ENCODE data around the gene HIRIP3.

HIRIP3 gene

DNA sequence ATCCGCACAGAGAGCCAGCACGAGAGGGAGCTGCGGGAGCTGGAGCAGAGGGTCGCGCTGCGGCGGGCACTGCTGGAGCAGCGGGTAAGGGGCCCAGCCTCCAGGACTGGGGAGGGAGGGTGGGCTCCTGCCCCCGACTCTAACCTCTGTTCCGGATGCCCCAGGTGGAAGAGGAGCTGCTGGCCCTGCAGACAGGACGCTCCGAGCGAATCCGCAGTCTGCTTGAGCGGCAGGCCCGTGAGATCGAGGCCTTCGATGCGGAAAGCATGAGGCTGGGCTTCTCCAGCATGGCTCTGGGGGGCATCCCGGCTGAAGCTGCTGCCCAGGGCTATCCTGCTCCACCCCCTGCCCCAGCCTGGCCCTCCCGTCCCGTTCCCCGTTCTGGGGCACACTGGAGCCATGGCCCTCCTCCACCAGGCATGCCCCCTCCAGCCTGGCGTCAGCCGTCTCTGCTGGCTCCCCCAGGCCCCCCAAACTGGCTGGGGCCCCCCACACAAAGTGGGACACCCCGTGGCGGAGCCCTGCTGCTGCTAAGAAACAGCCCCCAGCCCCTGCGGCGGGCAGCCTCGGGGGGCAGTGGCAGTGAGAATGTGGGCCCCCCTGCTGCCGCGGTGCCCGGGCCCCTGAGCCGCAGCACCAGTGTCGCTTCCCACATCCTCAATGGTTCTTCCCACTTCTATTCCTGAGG lies 4.4 kb downstream of the HIRIP3 start:
- H3K9me3 ChIP-seq (ENCODE audit: insufficient read depth, low read depth, low read length) = no peaks in the 10 kb centered on the region
- H3K4me1 ChIP-seq (ENCODE audit: control insufficient read depth in 1 of 2, insufficient read depth in 2 of 2, low read length in 2 of 2) = peaks cover 4 to 5% of the 10 kb centered on the region in 2 experiments
- no peak overlapping the region for H3K23ac ChIP-seq (ENCODE audit: low read length)
- peaks cover 6% of the 10 kb centered on the region for H3K79me1 ChIP-seq (ENCODE audit: low read length)
- H4K8ac ChIP-seq (ENCODE audit: low read depth, low read length) = no peak overlapping the region
- no peak overlapping the region for H2AK5ac ChIP-seq (ENCODE audit: low read length)
- no peak overlapping the region for H2BK5ac ChIP-seq (ENCODE audit: low read depth, low read length, poor library complexity)
- H3K4me3 ChIP-seq (ENCODE audit: low read depth, low read length) = no peak overlapping the region
- H4K91ac ChIP-seq (ENCODE audit: low read depth, low read length) = no peak overlapping the region
- H3K36me3 ChIP-seq (ENCODE audit: control insufficient read depth in 1 of 2, insufficient read depth in 2 of 2, low read length in 2 of 2) = peaks cover 67 to 70% of the 10 kb centered on the region in 2 experiments
- no peak overlapping the region for H3K14ac ChIP-seq (ENCODE audit: low read length)
- H3K18ac ChIP-seq (ENCODE audit: low read length) = no peak overlapping the region
- H3K9ac ChIP-seq (ENCODE audit: low read length) = no peak overlapping the region
- DNase-seq = no peak
- H3K27me3 ChIP-seq (ENCODE audit: insufficient read depth, low read length) = no peaks in the 10 kb centered on the region
- H3K27ac ChIP-seq (ENCODE audit: low read depth, low read length) = no peak overlapping the region
- no peak overlapping the region for H2BK12ac ChIP-seq (ENCODE audit: low read length)
- no peak overlapping the region for H2BK120ac ChIP-seq (ENCODE audit: insufficient read depth, low read length, poor library complexity)
- H3K79me2 ChIP-seq (ENCODE audit: control insufficient read depth, insufficient read depth, low read length, poor library complexity) = no peaks in the 10 kb centered on the region
- no peak overlapping the region for H2AFZ ChIP-seq (ENCODE audit: insufficient read depth, low read length, poor library complexity)
- H4K12ac ChIP-seq (ENCODE audit: low read depth, low read length) = no peak overlapping the region
- no peak overlapping the region for H3K4ac ChIP-seq (ENCODE audit: low read depth, low read length)
- no peak overlapping the region for H3K4me2 ChIP-seq (ENCODE audit: low read length)
- WGBS (ENCODE audit: extremely low coverage, insufficient coverage, insufficient read length) = no CpG with 5 or more reads among the region's 35 CpGs

DNA sequence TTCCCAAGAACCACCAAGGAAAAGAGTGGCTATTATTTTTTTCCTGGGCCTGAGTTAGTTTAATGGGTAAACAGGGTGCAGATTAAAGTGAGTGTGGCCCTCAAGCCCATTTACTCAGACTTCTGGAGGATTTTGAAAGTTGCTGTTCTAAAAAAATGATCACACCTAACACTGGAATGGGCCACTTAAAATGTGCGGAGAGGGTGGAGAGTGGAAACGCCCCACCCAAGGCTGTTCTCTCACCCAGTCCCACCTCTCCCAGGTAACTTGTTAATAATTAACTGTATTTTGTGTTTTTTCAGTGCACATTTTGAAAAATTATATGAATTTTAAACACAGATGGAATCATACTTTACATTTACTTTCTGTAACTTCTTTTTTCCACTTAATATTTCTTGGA lies 5.4 kb downstream of the HIRIP3 start:
- no peak for DNase-seq
- Histone ChIP-seq H3K4me3 (ENCODE audit: low read depth, low read length) (no peak overlapping the region), H4K91ac (ENCODE audit: low read depth, low read length) (no peak overlapping the region), H3K14ac (ENCODE audit: low read length) (no peak overlapping the region), H3K79me1 (ENCODE audit: low read length) (no peaks in the 10 kb centered on the region), H3K9ac (ENCODE audit: low read length) (no peak overlapping the region), H3K9me3 (ENCODE audit: insufficient read depth, low read depth, low read length) (no peaks in the 10 kb centered on the region), H2BK5ac (ENCODE audit: low read depth, low read length, poor library complexity) (no peak overlapping the region), H3K27me3 (ENCODE audit: insufficient read depth, low read length) (no peaks in the 10 kb centered on the region), H3K4ac (ENCODE audit: low read depth, low read length) (no peak overlapping the region), H3K27ac (ENCODE audit: low read depth, low read length) (no peak overlapping the region), H3K18ac (ENCODE audit: low read length) (no peak overlapping the region), H3K4me2 (ENCODE audit: low read length) (no peak overlapping the region), H2AK5ac (ENCODE audit: low read length) (no peak overlapping the region), H2BK120ac (ENCODE audit: insufficient read depth, low read length, poor library complexity) (no peak overlapping the region), H3K4me1 (ENCODE audit: control insufficient read depth in 1 of 2, insufficient read depth in 2 of 2, low read length in 2 of 2) (peaks cover 3 to 4% of the 10 kb centered on the region in 2 experiments), H2BK12ac (ENCODE audit: low read length) (no peak overlapping the region), H2AFZ (ENCODE audit: insufficient read depth, low read length, poor library complexity) (no peak overlapping the region), H3K79me2 (ENCODE audit: control insufficient read depth, insufficient read depth, low read length, poor library complexity) (no peaks in the 10 kb centered on the region), H3K36me3 (ENCODE audit: control insufficient read depth in 1 of 2, insufficient read depth in 2 of 2, low read length in 2 of 2) (peaks cover 77 to 79% of the 10 kb centered on the region in 2 experiments), H3K23ac (ENCODE audit: low read length) (no peak overlapping the region), H4K12ac (ENCODE audit: low read depth, low read length) (no peak overlapping the region), H4K8ac (ENCODE audit: low read depth, low read length) (no peak overlapping the region)
- no CpG with 5 or more reads among the region's 2 CpGs for WGBS (ENCODE audit: extremely low coverage, insufficient coverage, insufficient read length)

DNA sequence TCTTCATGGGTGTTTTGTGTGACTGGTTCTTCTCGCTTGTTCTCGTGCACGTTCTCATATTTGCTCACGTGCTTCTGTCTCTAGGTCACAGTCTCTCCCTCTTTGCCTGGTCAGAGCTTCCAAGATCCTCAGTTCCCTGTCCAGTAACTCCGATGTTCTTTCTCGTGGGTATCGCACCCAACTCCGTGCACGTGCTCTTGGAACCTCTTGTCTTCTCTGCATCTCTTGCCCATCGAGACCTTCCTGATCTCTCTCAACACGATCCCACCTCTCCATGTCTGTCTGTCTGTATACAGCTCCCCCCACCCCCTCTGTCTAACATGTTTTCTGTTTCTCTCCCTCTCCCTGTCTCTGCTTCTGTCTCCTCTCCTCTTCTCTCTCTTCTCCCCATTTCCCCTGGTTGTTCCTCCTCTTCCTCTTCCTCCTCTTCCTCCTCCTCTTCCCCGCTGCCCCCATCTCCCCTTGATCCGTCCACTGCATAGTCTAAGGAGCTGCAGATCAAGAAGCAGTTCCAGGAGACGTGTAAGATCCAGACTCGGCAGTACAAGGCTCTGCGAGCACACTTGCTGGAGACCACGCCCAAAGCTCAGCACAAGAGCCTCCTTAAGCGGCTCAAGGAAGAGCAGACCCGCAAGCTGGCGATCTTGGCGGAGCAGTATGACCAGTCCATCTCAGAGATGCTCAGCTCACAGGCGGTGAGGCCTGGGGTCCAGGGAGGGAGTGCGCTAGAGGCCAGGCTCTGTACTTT lies 6.1 kb downstream of the HIRIP3 start:
- H4K91ac ChIP-seq (ENCODE audit: low read depth, low read length) = no peak overlapping the region

DNA sequence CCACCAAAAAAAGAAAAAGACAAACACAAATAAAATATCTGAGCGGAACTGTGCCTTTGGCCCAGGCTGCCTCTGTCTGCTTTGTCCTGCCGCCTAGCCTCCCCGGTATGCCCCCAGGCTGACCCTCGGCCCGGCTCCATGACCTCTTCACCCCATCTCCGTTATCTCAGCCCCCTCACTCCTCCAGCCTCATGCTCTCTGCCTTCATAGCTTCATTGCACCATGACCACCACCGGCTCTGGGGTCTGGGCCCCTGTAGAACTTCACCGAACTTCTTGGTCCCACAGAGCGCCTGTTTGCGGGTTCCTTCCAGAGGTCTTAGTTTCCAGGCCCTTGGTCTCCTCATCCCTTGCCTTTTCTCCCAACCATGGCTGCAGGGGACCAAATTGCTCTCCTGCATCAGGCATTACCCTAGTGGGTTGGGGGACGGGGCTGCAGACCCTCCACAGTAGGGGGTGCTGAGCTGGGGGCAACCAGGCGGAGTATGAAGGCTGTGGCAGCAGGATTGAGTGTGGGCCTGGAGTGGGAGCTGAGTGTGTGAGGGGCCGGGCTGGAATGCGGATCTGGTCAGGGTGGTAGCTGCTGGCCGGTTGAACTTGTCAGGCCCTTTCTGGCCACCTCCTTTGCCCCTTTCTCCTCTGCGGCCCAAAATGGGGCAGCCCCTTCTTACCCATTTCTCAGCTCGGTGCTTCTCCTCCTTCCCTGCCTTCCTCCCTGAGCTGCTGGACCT lies 6.9 kb downstream of the HIRIP3 start:
- Histone ChIP-seq H3K27me3 (ENCODE audit: insufficient read depth, low read length) (no peaks in the 10 kb centered on the region), H3K79me2 (ENCODE audit: control insufficient read depth, insufficient read depth, low read length, poor library complexity) (no peaks in the 10 kb centered on the region), H3K27ac (ENCODE audit: low read depth, low read length) (no peak overlapping the region), H2AK5ac (ENCODE audit: low read length) (no peak overlapping the region), H3K36me3 (ENCODE audit: control insufficient read depth in 1 of 2, insufficient read depth in 2 of 2, low read length in 2 of 2) (peaks cover 88 to 90% of the 10 kb centered on the region in 2 experiments), H3K4me2 (ENCODE audit: low read length) (no peak overlapping the region), H2BK5ac (ENCODE audit: low read depth, low read length, poor library complexity) (no peak overlapping the region), H3K14ac (ENCODE audit: low read length) (no peak overlapping the region), H4K8ac (ENCODE audit: low read depth, low read length) (no peak overlapping the region), H3K9ac (ENCODE audit: low read length) (no peak overlapping the region), H2BK12ac (ENCODE audit: low read length) (no peak overlapping the region), H4K91ac (ENCODE audit: low read depth, low read length) (no peak overlapping the region), H3K4me3 (ENCODE audit: low read depth, low read length) (no peak overlapping the region), H4K12ac (ENCODE audit: low read depth, low read length) (peak overlapping the region; percentile 10), H3K4me1 (ENCODE audit: control insufficient read depth in 1 of 2, insufficient read depth in 2 of 2, low read length in 2 of 2) (no peaks in the 10 kb centered on the region), H2BK120ac (ENCODE audit: insufficient read depth, low read length, poor library complexity) (no peak overlapping the region), H3K18ac (ENCODE audit: low read length) (no peak overlapping the region), H3K23ac (ENCODE audit: low read length) (no peak overlapping the region), H3K4ac (ENCODE audit: low read depth, low read length) (no peak overlapping the region), H2AFZ (ENCODE audit: insufficient read depth, low read length, poor library complexity) (no peak overlapping the region), H3K9me3 (ENCODE audit: insufficient read depth, low read depth, low read length) (no peaks in the 10 kb centered on the region), H3K79me1 (ENCODE audit: low read length) (no peaks in the 10 kb centered on the region)
- no peak for DNase-seq
- no CpG with 5 or more reads among the region's 17 CpGs for WGBS (ENCODE audit: extremely low coverage, insufficient coverage, insufficient read length)

More for the DNA sequence above, 6.1 kb downstream of the HIRIP3 start:
- Histone ChIP-seq H3K4me2 (ENCODE audit: low read length) (no peak overlapping the region), H3K23ac (ENCODE audit: low read length) (no peak overlapping the region), H3K14ac (ENCODE audit: low read length) (no peak overlapping the region), H3K18ac (ENCODE audit: low read length) (no peak overlapping the region), H3K4me3 (ENCODE audit: low read depth, low read length) (no peak overlapping the region), H3K27me3 (ENCODE audit: insufficient read depth, low read length) (no peaks in the 10 kb centered on the region), H4K8ac (ENCODE audit: low read depth, low read length) (no peak overlapping the region), H2BK120ac (ENCODE audit: insufficient read depth, low read length, poor library complexity) (no peak overlapping the region), H2AK5ac (ENCODE audit: low read length) (no peak overlapping the region), H3K27ac (ENCODE audit: low read depth, low read length) (no peak overlapping the region), H3K4me1 (ENCODE audit: control insufficient read depth in 1 of 2, insufficient read depth in 2 of 2, low read length in 2 of 2) (no peaks in the 10 kb centered on the region), H3K79me1 (ENCODE audit: low read length) (no peaks in the 10 kb centered on the region), H3K9ac (ENCODE audit: low read length) (no peak overlapping the region), H4K12ac (ENCODE audit: low read depth, low read length) (no peak overlapping the region), H3K36me3 (ENCODE audit: control insufficient read depth in 1 of 2, insufficient read depth in 2 of 2, low read length in 2 of 2) (peaks cover 82 to 87% of the 10 kb centered on the region in 2 experiments), H2AFZ (ENCODE audit: insufficient read depth, low read length, poor library complexity) (no peak overlapping the region), H2BK12ac (ENCODE audit: low read length) (no peak overlapping the region), H3K4ac (ENCODE audit: low read depth, low read length) (no peak overlapping the region), H2BK5ac (ENCODE audit: low read depth, low read length, poor library complexity) (no peak overlapping the region), H3K79me2 (ENCODE audit: control insufficient read depth, insufficient read depth, low read length, poor library complexity) (no peaks in the 10 kb centered on the region), H3K9me3 (ENCODE audit: insufficient read depth, low read depth, low read length) (no peaks in the 10 kb centered on the region)
- no peak for DNase-seq
- no CpG with 5 or more reads among the region's 23 CpGs for WGBS (ENCODE audit: extremely low coverage, insufficient coverage, insufficient read length)
